Superior temporal gyrus (tissue), 1 donor: ENCODE measurements around the gene TNFSF15.

Experiments
- DNase-seq: peaks from one replicate; pipeline ENCODE4 v3.0.0-alpha.2; 2016; ENCODE audit errors: extremely low spot score

Gene TNFSF15

DNA sequence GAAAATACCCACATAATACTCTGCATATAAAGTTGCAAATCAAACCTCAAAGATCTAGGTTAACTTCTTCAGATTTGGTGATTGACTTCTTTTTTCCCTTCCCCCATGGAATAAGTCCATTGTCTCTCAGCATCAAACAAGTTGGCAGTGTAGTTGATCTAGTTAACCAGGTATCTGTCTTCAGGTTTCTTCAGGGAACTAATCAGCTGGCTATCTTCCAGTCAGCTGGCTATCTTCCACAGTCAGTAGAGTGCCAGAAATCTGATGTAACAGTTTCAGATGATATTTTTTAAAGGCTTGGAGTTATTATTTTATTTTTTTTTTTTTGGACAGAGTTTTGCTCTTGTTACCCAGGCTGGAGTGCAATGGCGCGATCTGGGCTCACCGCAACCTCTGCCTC is 16.8 kb downstream of the TNFSF15 start:
- DNase-seq, result no peak

DNA sequence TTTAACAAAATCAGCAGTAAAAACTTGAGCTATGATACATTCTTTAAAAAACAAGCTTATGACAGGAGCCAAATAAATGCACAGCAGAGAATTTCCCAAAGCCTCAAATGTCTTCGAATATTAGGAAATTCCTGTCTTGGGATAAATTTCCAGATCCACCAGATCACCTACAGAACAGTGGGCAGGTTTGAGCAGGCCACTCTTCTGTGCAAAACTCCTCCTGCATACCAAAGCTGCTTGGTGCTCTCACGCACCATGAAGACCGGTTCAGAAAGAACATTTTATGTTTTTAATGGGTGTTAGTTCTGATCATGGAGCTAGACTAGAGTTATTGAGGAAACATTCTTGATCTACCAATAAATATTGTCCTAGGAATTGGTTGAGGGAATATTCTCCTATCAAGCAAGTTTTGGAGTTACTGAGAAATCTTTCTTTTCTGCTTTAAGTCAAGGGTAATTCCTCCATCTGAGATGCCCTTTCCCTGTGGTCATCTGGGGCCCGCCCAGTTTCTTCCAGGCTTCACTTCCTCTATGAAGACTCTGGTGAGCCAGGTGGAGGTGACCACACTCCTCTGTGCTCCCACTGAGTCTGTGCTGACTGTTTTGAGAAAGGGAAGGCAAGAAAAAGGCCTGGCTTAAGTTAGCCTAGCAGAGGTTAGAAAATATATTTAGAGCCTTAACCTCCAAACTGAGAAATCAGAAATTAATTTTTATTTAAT is 17.9 kb downstream of the TNFSF15 start:
- DNase-seq, result no peak

DNA sequence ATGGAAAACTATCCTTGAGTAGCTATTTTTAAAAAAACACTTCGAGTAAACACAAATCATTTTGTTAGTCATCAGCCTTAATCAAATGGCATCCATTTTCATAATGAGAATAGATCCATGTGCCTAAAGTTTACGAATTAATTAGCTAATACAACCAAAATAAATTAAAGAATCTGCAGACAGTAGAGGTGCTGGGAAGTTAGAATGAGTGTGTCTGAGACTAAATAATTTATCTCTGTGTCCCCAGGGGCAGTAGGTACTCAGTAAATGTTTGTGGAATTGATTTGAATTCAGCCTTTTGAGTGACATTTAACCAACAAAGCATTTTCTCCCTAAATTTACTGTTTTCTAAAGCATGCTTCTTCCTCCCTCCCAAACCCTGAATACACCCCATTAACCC is 18.6 kb downstream of the TNFSF15 start:
- DNase-seq, result no peak

DNA sequence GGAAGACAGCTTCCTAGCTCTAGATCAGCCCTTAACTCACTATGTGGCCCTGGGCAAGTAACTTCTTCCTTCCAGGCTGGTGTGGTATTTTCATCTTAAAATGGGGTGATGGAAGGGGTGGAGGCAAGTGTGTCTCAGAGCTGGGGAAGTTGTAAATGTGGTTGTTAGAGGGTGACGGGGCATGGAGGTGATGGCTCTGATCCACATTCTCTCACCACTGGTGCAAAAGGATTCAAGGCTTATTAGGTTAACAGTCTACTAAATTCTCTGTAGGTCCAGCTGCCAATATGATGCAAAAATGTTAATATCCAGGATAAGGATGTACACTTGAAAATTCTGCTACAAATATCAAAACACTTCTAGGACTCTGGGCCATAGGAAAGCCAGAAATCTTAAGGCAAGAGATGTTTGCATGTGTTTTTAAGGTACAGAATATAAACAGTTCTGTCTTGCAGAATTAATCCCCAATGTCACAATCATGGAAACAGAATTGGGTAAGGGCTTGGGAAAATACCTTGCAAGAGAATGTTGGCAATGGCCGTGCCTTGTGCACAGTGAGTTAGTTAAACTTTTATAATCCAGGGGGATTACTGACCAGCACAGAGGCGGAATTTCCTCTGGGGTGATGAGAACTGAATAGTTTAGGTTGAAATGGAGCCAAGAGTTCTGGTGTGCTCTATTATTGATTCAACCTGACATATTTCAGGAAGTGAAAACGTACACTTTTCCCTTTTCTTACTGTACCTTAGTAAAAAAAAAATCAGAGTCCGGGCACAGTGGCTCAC is 19.8 kb downstream of the TNFSF15 start:
- no peak for DNase-seq

DNA sequence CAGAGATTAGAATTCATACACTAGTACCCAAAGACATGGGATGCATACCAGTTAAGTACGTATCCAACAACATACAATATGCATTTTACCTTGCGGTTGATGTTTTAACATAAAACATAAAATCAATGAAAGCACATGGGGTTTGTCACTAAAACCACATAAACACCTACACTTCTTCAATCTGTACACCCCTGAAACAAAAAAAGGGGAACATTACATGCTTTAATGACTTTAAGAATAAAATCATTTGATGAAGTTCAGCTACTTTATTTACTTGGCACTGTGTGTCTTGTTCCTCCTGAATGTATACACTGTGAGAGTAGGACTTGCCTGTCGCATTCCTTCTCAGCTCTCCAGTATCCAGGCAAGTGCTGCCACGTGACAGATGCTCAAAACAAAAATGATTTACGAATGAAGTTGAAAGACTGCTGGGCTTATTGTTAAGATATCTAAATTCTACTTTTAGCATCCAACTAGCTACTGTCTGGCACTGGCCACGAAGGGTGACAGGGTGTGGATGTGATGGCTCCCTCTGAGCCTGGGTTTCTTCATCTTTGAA is 21.0 kb downstream of the TNFSF15 start:
- no peak for DNase-seq

DNA sequence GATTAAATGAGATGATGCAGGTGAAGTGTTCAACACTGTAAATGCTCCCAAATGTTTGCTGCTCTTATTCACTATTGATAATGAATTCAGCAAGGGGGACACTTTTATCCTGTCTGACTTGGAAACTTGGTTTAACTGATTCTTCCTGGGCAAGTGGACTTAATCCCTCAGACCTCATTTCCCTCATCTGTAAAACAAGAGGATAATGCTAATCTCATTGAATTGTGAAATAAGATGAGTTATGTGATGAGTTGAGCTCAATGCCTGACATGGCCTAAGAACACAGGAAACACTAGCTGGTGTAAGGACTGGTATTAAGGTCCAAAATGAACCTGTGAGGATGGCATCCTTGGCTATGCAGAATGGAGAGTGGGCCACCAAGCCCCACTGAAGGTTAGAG is 23.3 kb downstream of the TNFSF15 start:
- DNase-seq, result no peak

DNA sequence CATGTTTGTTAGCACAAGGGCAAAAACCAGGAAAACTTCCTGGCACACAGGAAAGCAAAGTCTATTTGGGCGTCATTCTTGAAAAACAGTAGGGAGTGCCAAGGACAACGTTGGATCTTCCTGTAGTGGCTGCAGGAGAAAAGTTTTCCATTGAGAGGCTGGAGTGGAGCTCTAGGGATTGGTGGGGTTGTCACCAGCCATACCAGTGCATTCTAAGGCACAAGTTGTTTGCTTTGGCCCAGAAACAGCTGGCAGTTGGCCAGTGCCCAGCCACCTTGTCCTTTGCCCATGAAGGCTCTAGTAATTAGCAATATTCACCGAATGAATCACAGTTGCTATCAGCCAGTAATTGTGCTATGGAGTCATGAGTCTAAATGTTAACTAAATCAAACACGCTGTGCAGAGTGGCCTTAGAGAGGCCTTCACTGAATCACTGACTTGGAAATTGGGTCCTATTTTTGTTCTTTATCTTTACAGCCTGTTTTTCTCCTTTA is 26.4 kb downstream of the TNFSF15 start:
- DNase-seq, result no peak

DNA sequence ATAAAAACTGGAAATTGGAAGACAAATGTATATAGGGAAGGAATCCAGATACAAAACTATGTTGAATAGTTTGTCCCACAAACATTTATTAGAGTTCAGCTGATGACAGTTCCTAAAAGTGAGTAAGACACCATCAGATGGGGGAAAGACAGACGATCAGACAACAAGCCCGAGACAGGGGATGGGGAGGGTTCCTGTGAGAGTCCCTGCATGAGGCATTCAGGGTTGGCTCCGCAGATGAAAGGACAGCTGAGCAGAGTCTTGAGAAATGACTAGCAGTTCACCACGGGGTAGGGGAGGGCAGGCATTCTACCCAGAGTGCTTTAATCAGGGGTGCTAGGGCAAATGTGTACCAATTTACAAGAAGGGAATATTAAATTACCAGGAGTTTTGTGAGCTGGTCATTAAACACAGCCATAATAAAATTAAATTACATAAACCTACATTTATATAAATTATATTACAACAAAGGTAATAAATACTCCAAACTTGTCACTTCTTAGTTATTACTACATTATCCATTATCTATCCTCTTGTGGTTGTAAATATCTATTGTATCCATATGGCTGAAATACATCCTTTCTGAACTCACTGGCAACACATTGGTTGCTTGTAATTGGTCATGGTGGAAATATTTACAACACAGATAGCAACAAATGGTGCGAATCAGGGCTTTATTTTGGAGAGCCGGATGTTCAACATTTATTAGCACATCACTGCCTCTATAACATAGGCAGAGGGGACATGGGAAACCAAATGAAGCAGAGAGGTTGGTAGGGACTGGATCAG is 27.8 kb downstream of the TNFSF15 start:
- DNase-seq, result no peak

DNA sequence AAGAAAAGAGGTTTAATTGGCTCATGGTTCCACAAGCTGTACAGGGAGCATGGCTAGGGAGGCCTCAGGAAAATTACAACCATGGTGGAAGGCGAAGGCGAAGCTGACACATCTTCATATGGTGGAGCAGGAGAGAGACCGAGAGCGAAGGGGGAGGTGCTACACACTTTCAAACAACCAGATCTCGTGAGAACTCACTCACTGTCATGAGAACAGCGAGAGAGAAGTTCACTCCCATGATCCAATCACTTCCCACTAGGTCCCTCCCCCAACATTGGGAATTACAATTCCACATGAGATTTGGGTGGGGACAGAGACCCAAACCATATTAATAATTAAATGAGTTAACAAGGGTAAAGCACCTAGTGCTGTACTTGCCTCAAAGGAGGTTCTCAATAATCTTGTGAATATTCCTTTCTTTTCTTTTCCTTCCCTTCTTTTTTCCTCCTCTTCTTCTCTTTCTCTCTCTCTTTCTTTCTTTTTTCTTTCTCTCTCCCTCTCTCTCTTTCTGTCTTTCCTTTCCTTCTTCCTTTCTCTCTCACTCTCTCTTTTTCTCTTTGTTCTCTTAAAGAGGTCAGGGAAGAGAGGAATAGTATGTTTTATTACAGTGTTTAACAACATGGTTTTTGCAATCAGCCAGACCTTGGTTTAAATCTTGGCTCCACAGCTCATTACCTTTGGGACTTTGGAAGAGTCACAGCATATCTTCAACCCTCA is 29.0 kb downstream of the TNFSF15 start:
- no peak for DNase-seq

DNA sequence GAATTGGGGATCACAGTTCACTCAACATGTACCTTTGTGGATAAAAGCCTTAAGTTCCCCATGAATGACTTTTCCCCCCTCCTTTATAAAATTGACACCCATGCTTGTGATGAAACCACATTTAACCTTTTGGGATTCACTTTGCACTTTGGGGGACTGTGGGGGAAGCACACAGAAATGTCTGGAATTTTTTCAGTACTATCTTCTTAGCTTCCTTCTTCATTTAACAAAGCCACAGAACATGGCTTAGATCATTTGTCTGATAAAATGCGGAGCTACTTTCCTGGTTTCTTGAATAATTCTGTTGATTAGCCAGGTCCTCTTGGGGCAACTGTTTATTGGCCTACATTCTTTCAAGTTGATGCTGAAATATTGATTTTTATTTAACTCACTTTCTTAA is 29.9 kb downstream of the TNFSF15 start:
- DNase-seq, result no peak

DNA sequence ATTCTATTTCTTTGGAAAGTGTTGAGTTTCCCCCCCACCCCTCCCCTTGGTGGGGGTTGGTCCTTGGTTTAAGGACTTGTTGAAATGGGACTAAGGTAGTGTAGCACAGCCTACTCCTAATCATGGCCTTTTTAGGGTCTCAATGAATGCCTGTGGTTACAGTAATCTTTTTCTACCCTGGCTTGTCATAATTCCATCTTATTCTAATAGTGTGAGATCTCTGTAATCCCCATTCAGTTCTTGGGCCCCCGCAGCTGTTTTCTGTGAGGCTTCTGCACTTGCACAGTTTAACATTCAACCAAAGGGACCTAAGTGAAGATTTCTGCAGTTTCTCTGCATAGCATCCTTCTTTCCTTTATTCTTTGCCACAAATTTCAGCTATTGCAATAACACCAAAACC is 30.7 kb downstream of the TNFSF15 start:
- DNase-seq, result no peak

DNA sequence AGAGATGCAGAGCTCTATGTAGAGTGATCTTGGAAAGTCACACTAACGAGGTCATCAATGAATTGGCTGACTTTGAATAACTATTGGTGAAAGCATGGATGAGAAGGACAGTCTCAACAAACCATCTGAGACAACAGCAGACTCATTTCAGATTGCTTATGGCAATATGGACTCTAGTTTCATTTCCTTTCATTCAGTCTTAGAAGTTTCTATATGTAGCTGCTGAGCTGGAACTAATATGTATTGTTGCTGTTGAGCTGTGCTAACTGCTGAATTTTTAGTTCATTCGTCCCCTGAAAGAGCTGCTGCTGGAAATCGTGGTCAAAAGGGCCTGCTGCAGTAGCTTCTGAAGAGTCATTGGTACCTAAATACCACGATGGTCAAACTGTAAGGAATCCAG is 31.3 kb downstream of the TNFSF15 start:
- no peak for DNase-seq

DNA sequence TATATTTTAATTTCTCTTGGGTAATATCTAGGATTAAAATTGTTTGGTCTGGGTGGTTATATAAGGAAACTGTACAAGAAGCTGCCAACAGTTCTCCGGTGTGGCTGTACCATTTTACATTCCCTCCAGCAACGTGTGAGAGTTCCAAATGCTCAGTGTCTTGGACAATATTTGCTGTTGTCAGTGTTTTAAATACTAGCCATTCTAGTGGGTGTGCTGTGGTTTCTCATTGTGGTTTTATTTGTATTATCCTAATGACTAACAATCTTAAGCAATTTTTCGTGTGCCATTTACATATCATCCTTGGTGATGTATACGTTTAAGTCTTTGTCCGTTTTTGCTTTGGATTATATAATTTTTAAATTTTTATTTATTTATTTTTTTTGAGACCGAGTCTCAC is 34.0 kb downstream of the TNFSF15 start:
- DNase-seq, result no peak

DNA sequence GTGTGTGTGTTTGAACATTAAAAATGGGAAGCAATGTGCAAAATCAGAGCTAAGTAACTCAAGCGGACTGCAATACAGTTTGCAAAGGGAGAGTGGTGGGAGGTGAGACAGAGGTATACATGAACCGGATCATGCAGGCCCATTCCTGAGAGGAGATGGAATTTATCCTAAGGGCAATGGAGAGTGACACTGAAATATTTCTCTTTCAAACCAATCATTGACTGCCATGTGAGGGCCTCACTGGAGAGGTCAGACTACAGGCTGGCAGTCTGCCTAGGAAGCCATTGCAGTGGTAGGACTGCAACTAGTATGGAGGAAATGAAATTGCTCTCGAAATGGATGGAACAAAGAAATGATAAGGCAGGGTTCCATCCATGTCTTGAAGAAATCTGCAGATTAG is 34.8 kb downstream of the TNFSF15 start:
- DNase-seq, result no peak

DNA sequence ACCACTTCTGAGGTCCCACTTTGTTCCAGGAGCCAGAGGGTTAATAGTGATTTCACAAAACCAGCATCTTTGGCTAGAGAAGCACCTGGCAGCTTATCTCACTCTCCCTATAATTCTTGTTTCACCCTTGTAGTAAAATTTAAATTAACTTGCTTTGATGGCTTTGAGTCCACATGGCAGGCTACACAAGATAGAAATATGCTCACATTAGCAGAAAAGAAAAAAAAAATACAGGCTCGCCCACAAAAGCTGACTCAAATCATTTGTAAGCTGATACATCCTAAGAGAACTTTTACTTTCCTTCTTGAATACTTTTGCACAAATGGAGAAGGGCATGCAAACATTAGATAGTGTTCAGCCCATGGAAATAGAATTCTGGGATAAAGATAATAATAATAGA is 36.2 kb downstream of the TNFSF15 start:
- no peak for DNase-seq

DNA sequence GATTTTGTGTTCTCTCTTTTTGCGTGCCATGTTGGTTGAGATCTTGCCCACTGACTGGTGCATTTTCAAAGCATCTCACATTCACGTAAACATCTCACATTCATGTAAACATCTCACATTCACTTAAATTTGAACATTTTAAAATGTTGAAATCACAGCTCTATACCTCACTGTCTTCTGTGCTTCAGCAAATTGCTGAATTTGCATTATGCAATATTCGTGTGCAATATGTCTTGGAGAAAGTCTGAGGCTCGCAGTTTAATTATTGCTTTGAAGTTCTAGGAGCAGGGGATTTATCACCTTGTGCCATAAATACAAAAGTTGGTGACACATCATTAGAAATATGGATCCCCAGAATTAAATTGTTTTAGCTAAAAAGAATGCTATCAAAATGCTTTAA is 42.6 kb downstream of the TNFSF15 start:
- no peak for DNase-seq

DNA sequence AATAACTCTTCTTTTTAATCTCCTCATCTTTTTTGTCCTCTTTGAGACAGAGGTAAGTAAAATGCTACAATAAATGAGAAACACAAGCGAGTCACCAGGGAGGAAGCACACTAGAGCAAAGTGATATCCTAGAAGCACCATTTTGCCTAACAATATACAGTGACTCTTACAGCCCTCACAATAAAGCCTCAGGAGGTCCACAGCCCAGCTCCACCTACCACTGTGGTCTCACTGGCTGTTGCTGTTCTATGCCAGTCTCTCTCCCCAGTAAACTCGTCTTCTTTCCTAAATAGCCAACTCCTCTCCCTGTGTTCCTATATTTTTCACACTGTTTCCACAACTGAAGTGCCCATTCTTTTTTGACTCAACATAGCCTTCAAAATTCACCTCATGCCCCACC is 44.3 kb downstream of the TNFSF15 start:
- no peak for DNase-seq

DNA sequence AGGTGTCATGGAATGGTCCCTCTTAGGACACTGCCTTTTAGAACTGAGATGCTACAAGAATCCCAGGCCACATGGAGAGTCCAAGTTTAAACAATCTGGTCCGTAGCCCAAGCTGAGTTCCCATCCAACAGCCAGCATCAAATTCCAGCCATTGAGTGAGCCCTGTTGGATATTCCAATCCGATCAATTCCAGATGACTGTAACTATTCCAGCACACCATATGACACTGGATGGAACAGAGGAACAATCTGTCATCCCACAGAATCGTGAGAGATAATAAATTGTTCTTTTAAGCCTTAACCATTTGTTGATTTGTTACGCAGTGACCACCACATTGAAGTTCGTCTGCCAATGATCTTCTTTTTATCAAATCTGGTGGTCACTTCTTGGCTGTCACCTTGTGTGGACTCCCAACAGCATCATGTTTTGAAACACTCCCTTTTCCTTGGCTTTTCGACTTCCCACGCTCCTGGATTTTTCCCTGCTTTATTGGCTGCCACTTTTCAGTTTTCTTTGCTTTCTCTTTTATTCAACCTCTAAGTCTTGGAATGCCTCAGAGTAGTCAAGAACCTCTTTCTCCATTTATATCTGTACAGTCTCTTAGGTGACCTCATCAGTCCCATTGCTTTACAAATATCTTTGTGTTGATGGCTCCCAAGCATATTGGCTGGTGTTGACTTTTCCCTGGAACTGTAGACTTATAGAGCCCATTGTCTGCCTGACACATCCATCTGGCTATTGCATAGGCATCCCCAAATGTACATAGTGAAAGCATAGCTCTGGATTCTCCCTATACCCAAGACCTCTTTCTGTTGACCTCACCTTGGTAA is 46.1 kb downstream of the TNFSF15 start:
- no peak for DNase-seq

DNA sequence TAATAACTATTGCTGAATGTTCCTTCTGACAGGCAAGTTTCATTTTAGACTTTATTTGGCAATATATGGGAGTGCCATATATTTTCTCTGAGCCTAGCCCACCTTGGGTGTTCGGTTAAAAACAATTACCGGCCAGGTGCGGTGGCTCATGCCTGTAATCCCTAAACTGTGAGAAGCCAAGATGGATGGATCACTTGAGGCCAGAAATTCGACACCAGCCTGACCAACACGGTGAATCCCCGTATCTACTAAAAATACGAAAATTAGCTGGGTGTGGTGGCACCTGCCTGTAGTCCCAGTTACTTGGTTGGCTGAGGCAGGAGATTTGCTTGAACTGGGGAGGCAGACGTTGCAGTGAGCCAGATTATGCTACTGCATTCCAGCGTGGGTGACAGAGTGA is 47.9 kb downstream of the TNFSF15 start:
- no peak for DNase-seq

DNA sequence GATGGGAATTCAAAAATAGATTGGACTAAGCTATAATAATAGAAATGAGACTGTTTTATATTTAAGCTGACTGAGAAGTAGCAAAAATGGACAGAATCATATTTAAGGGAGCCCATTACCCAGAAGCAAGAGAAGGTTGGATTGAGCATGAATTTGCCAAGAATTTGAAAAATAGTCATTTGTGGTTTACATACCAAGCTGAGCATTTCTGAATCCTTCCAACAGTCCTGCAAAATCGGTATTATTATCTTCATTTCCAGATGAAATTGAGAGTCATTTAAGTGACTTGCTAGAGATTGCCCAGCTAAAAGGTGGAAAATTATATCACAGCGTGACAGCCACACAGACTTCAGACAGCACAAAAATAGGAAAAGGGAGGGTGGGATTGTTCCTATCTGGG is 48.4 kb downstream of the TNFSF15 start:
- DNase-seq, result no peak

DNA sequence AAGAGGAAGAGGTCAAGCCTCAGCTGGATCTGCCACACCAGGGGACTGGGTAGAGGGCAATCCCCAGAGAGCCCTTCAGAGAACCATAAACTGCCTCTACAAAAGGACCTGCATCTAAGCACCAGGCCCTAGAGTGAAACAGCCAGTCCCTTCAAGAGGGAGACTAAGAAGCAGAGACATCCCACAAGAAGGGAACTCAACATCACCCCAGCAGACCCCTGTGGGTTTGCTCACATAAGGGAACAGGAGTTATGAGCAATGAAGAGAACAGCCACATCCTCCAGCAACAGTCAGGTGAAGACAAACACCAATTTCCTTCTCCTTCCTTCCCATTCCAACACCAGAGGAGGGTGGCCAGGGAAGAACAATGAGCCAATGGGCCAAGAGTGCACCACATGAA is 48.9 kb downstream of the TNFSF15 start:
- no peak for DNase-seq
